ENCODE data around the gene MRPL3.

DNA sequence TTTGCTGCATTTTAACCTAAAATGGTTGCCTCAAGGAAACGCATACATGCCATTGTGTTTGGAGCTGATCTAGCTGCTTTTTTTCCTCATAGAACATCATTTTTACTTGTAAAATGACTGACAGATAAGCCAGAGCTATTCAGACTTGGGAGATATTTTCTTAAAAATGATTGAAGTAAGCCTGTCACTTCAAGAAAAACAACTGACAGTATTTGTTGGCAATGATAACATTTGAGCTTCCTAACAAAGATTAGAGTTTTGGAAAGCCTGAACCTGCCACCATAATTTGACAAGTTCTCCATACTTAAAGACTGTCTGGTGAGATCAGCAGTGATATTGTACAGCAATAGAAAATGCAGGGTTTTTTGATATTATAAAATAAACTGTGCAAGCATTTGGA, 27.6 kb upstream of the MRPL3 start:
- TF ChIP-seq, protein P1, sequence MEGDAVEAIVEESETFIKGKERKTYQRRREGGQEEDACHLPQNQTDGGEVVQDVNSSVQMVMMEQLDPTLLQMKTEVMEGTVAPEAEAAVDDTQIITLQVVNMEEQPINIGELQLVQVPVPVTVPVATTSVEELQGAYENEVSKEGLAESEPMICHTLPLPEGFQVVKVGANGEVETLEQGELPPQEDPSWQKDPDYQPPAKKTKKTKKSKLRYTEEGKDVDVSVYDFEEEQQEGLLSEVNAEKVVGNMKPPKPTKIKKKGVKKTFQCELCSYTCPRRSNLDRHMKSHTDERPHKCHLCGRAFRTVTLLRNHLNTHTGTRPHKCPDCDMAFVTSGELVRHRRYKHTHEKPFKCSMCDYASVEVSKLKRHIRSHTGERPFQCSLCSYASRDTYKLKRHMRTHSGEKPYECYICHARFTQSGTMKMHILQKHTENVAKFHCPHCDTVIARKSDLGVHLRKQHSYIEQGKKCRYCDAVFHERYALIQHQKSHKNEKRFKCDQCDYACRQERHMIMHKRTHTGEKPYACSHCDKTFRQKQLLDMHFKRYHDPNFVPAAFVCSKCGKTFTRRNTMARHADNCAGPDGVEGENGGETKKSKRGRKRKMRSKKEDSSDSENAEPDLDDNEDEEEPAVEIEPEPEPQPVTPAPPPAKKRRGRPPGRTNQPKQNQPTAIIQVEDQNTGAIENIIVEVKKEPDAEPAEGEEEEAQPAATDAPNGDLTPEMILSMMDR (IDR thresholded peaks at IDR 0.05), result no peak
- no peak for TF ChIP-seq POLR2A (IDR thresholded peaks at IDR 0.05)
